ENCODE measurements around the gene AFG1L.
"Not testable (repeated sequence)": the region's sequence is repeated elsewhere in the genome, so short reads cannot be mapped to it uniquely, and the experiment has no call there.

The AFG1L gene

DNA sequence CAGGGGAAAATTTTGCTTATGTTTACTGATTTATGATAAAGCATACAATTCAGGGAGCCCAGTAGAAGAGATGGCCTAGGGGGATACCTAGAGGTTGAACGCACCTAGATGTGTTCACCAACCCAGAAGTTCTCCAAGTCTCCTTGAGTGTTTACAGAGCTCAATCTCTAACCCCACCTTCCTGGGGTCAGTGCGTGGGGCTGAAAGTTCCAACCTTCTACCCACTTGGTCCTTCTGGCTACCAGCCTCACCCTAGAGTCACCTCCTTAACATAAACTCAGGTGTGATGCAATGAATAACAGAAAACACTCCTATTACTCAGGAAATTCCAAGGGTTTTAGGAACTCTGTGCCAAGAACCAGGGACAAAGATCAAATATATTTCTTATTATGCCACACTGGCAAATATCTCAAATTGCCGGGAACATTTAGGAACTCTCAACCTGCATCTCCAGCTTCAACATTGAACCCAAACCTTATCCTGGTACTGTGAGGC is 26.4 kb downstream of the AFG1L start:
- 93 to 94% methylated on average over 3 of the region's 3 CpGs for WGBS, 2 experiments
- no peak overlapping the region for H3K27ac ChIP-seq (ENCODE audit: insufficient read depth, low read depth, low read length, poor library complexity, severe bottlenecking)
- H3K4me3 ChIP-seq (ENCODE audit: insufficient read depth, low read depth, low read length): no peak overlapping the region
- H3K9me3 ChIP-seq (ENCODE audit: control insufficient read depth, low read length): no peaks in the 10 kb centered on the region
- no peaks in the 10 kb centered on the region for H3K27me3 ChIP-seq (ENCODE audit: control insufficient read depth, insufficient read depth, low read length, poor library complexity, severe bottlenecking)
- no peaks in the 10 kb centered on the region for H3K4me1 ChIP-seq (ENCODE audit: control insufficient read depth, insufficient read depth, low read length)
- no peaks in the 10 kb centered on the region for H3K36me3 ChIP-seq (ENCODE audit: control insufficient read depth, insufficient read depth, low read length)

DNA sequence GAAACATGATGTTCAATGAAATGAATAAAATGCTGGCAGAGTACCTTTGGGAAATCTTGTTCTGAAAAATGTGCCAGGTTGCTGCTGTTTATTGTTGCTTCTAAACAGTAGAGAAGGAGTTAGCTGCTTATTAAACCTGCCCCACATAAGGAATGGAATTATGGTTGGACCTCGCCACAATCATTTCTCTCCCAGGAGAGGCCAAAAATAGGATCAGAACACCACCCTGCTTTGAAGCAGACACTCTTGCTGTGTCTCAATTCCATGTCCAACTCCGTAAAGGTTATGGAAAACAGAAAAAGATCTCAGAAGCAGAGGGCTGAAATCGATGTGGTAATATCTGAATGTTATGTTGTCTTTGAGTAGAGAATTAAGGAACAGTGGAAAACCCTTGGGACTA is 27.9 kb downstream of the AFG1L start:
- H3K27ac ChIP-seq (ENCODE audit: insufficient read depth, low read depth, low read length, poor library complexity, severe bottlenecking): no peak overlapping the region
- H3K4me1 ChIP-seq (ENCODE audit: control insufficient read depth, insufficient read depth, low read length): no peaks in the 10 kb centered on the region
- H3K4me3 ChIP-seq (ENCODE audit: insufficient read depth, low read depth, low read length): no peak overlapping the region
- no peaks in the 10 kb centered on the region for H3K27me3 ChIP-seq (ENCODE audit: control insufficient read depth, insufficient read depth, low read length, poor library complexity, severe bottlenecking)
- H3K9me3 ChIP-seq (ENCODE audit: control insufficient read depth, low read length): no peaks in the 10 kb centered on the region
- H3K36me3 ChIP-seq (ENCODE audit: control insufficient read depth, insufficient read depth, low read length): no peaks in the 10 kb centered on the region
- 97 to 98% methylated on average over 3 of the region's 3 CpGs for WGBS, 2 experiments

DNA sequence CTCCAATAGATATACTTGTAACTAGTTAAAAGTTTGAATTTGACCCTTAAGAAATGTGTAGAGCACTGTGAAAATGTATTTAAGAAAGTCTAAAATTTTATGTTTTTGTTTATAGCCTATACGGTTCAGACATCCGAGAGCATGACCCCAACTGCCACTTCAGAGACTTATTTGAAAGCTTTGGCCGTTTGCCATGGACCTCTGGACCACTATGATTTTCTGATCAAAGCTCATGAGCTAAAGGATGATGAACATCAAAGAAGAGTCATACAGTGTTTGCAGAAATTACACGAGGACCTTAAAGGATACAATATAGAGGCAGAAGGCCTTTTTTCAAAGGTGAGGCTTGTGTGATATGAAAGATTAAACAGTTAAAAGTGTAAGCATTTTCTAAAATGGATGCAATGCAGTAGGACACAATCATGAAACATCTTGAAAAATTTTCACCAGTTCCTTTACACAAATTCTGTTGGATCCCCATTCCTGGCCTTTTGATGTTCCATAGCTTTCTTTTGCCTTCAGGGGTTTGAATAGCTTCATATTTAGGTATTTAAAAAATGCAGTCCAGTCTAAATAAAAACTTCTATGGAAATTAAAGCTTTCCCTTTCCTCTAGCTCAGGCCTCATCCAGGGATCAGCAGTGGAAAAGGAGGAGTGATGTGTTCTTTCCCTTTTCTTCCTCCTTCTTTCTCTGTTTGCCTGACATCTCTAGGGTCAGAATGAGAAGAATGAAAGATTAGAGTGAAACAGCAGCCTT is 29.0 kb downstream of the AFG1L start:
- H3K36me3 ChIP-seq (ENCODE audit: control insufficient read depth, insufficient read depth, low read length): no peaks in the 10 kb centered on the region
- WGBS, 2 experiments: 95 to 96% methylated on average over 4 of the region's 4 CpGs
- H3K27ac ChIP-seq (ENCODE audit: insufficient read depth, low read depth, low read length, poor library complexity, severe bottlenecking): no peak overlapping the region
- H3K27me3 ChIP-seq (ENCODE audit: control insufficient read depth, insufficient read depth, low read length, poor library complexity, severe bottlenecking): no peaks in the 10 kb centered on the region
- no peaks in the 10 kb centered on the region for H3K4me1 ChIP-seq (ENCODE audit: control insufficient read depth, insufficient read depth, low read length)
- H3K9me3 ChIP-seq (ENCODE audit: control insufficient read depth, low read length): no peaks in the 10 kb centered on the region
- no peak overlapping the region for H3K4me3 ChIP-seq (ENCODE audit: insufficient read depth, low read depth, low read length)

DNA sequence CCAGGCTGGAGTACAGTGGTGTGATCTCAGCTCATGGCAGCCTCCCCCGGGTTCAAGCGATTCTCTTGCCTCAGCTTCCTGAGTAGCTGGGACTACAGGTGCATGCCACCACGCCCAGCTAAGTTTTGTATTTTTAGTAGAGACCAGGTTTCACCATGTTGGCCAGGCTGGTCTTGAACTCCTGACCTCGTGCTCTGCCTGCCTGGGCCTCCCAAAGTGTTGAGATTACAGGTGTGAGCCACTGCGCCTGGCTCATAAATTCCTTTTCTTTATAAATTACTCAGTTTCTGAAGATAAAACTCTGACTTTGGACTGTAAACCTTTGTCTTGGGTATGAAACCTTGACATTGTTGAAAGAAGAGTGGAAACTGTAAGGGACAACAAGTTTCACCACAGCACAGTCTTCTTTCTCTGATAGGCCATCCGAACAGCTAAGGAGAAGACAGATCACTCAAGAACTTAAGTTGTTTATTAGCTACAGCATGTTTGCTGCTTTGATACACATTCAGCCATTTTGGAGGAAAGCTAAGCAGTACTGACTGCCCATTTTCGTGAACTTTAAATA is 35.4 kb downstream of the AFG1L start:
- not testable (repeated sequence) for H3K4me3 ChIP-seq (ENCODE audit: insufficient read depth, low read depth, low read length); H3K27ac ChIP-seq (ENCODE audit: insufficient read depth, low read depth, low read length, poor library complexity, severe bottlenecking); H3K4me1 ChIP-seq (ENCODE audit: control insufficient read depth, insufficient read depth, low read length); H3K9me3 ChIP-seq (ENCODE audit: control insufficient read depth, low read length); H3K27me3 ChIP-seq (ENCODE audit: control insufficient read depth, insufficient read depth, low read length, poor library complexity, severe bottlenecking); H3K36me3 ChIP-seq (ENCODE audit: control insufficient read depth, insufficient read depth, low read length)
- 92 to 95% methylated on average over 7 of the region's 7 CpGs for WGBS, 2 experiments

DNA sequence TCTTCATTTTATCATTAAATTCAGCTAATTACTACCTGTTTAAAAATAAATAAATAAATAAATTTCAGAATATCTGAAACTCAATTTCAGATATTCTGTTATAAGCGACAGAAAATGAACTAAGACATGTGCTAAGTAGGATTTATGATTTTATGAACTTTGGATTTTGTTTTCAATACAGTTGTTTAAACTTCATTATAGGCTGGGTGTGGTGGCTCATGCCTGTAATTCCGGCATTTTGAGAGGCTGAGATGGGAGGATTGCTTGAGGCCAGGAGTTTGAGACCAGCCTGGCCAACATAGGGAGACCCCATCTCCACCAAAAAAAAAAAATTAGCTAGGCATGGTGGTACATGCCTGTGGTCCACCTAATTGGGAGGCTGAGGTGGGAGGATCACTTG is 36.0 kb downstream of the AFG1L start:
- Histone ChIP-seq H3K27me3 (ENCODE audit: control insufficient read depth, insufficient read depth, low read length, poor library complexity, severe bottlenecking) (no peaks in the 10 kb centered on the region), H3K9me3 (ENCODE audit: control insufficient read depth, low read length) (no peaks in the 10 kb centered on the region), H3K27ac (ENCODE audit: insufficient read depth, low read depth, low read length, poor library complexity, severe bottlenecking) (no peak overlapping the region), H3K4me3 (ENCODE audit: insufficient read depth, low read depth, low read length) (no peak overlapping the region), H3K36me3 (ENCODE audit: control insufficient read depth, insufficient read depth, low read length) (no peaks in the 10 kb centered on the region), H3K4me1 (ENCODE audit: control insufficient read depth, insufficient read depth, low read length) (no peaks in the 10 kb centered on the region)
- 91 to 96% methylated on average over 2 of the region's 2 CpGs for WGBS, 2 experiments

DNA sequence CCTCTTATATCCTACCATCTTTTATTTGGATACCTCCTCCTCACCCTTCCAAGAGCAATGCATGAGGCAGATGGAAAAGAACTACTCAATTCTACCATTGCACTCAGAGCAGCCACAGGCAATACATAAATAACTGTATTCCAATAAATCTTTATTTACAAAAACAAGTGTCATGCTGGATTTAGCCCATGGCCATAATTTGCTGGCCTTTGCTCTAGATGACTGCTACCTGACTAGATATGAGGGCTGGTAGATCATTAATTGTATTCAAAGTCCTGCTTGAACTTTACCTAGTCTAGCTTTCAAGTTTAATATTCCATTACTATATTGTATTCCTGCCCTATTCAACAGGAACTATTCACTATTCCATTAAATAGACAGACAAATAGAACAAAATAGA is 37.1 kb downstream of the AFG1L start:
- no peak overlapping the region for H3K27ac ChIP-seq (ENCODE audit: insufficient read depth, low read depth, low read length, poor library complexity, severe bottlenecking)
- no peak overlapping the region for H3K4me3 ChIP-seq (ENCODE audit: insufficient read depth, low read depth, low read length)
- no peaks in the 10 kb centered on the region for H3K9me3 ChIP-seq (ENCODE audit: control insufficient read depth, low read length)
- H3K36me3 ChIP-seq (ENCODE audit: control insufficient read depth, insufficient read depth, low read length): no peaks in the 10 kb centered on the region
- H3K27me3 ChIP-seq (ENCODE audit: control insufficient read depth, insufficient read depth, low read length, poor library complexity, severe bottlenecking): no peaks in the 10 kb centered on the region
- no peaks in the 10 kb centered on the region for H3K4me1 ChIP-seq (ENCODE audit: control insufficient read depth, insufficient read depth, low read length)

GRCh38 chr6:108336971-108337370 is 42.1 kb downstream of the AFG1L start:
- WGBS, 2 experiments: 87 to 100% methylated on average over 3 of the region's 3 CpGs
- Histone ChIP-seq H3K4me1 (ENCODE audit: control insufficient read depth, insufficient read depth, low read length) (no peaks in the 10 kb centered on the region), H3K27ac (ENCODE audit: insufficient read depth, low read depth, low read length, poor library complexity, severe bottlenecking) (no peak overlapping the region), H3K36me3 (ENCODE audit: control insufficient read depth, insufficient read depth, low read length) (no peaks in the 10 kb centered on the region), H3K9me3 (ENCODE audit: control insufficient read depth, low read length) (no peaks in the 10 kb centered on the region), H3K4me3 (ENCODE audit: insufficient read depth, low read depth, low read length) (no peak overlapping the region), H3K27me3 (ENCODE audit: control insufficient read depth, insufficient read depth, low read length, poor library complexity, severe bottlenecking) (no peaks in the 10 kb centered on the region)

DNA sequence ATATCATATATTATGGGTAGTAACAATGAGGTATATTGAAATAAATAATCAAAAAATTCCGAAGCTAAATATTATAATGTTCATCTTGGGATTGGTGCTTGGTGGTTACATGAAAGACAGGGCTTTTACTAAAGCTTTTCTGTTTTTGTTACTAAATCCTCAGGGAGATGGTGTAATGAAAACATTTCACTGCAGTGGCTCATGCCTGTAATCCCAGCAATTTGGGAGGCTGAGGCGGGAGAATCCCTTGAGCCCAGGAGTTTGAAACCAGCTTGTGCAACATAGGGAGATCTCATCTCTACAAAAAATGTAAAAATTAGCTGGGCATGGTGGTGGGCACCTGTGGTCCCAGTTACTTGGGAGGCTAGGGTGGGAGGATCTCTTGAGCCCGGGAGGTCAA is 42.9 kb downstream of the AFG1L start:
- Histone ChIP-seq H3K27ac (ENCODE audit: insufficient read depth, low read depth, low read length, poor library complexity, severe bottlenecking) (no peak overlapping the region), H3K9me3 (ENCODE audit: control insufficient read depth, low read length) (no peaks in the 10 kb centered on the region), H3K36me3 (ENCODE audit: control insufficient read depth, insufficient read depth, low read length) (no peaks in the 10 kb centered on the region), H3K27me3 (ENCODE audit: control insufficient read depth, insufficient read depth, low read length, poor library complexity, severe bottlenecking) (no peaks in the 10 kb centered on the region), H3K4me1 (ENCODE audit: control insufficient read depth, insufficient read depth, low read length) (no peaks in the 10 kb centered on the region), H3K4me3 (ENCODE audit: insufficient read depth, low read depth, low read length) (no peak overlapping the region)
- WGBS, 2 experiments: 90 to 98% methylated on average over 3 of the region's 3 CpGs

DNA sequence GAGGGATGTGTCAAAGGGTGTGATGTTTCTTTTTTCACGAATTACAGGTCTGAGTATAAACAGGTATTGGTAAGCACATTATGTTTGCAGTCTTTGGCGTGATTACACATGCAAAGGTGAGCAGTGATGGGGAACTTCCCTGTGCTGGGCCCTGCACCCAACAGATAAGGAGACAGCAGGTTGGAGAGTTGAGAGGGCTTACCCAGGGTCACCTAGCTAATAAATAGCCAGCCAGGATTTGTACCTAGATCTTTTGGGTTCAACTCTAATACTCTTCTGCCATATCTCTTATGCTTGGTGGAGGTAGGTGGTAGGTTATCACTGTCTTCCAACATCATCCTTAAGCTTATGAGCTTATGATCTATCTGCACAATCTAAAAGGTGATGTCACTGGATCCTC is 46.5 kb downstream of the AFG1L start:
- Histone ChIP-seq H3K4me1 (ENCODE audit: control insufficient read depth, insufficient read depth, low read length) (no peaks in the 10 kb centered on the region), H3K36me3 (ENCODE audit: control insufficient read depth, insufficient read depth, low read length) (no peaks in the 10 kb centered on the region), H3K4me3 (ENCODE audit: insufficient read depth, low read depth, low read length) (no peak overlapping the region), H3K27ac (ENCODE audit: insufficient read depth, low read depth, low read length, poor library complexity, severe bottlenecking) (no peak overlapping the region), H3K9me3 (ENCODE audit: control insufficient read depth, low read length) (no peaks in the 10 kb centered on the region), H3K27me3 (ENCODE audit: control insufficient read depth, insufficient read depth, low read length, poor library complexity, severe bottlenecking) (no peaks in the 10 kb centered on the region)
- WGBS, 2 experiments: 89 to 94% methylated on average over 2 of the region's 2 CpGs

DNA sequence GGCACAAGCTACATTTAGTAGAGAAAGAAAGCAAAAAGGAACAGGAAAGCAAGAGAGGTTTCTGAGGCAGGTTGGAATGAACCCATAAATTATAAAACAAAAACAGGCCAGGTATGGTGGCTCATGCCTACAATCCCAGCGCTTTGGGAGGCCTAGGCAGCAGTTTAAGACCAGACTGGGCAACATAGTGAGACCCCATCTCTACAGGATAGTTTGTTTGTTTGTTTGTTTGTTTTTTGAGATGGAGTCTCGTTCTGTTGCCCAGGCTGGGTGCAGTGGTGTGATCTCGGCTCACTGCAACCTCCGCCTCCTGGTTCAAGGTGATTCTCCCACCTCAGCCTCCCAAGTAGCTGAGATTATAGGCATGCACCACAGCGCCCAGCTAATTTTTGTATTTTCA is 49.0 kb downstream of the AFG1L start:
- Histone ChIP-seq H3K27me3 (ENCODE audit: control insufficient read depth, insufficient read depth, low read length, poor library complexity, severe bottlenecking) (no peaks in the 10 kb centered on the region), H3K27ac (ENCODE audit: insufficient read depth, low read depth, low read length, poor library complexity, severe bottlenecking) (no peak overlapping the region), H3K9me3 (ENCODE audit: control insufficient read depth, low read length) (no peaks in the 10 kb centered on the region), H3K4me1 (ENCODE audit: control insufficient read depth, insufficient read depth, low read length) (no peaks in the 10 kb centered on the region), H3K4me3 (ENCODE audit: insufficient read depth, low read depth, low read length) (no peak overlapping the region), H3K36me3 (ENCODE audit: control insufficient read depth, insufficient read depth, low read length) (no peaks in the 10 kb centered on the region)
- WGBS, 2 experiments: 94 to 96% methylated on average over 5 of the region's 5 CpGs
